BJ (cell line): ENCODE data around the gene TMEM235. TPM values are rescaled to one million over a fixed set of nuclear protein-coding genes. Genes with fewer than 3 reads are reported as not detected.

ENCODE experiments used
- CTCF ChIA-PET: fragments of 350-600 bp; formaldehyde crosslinking; extraction: SDS; loops from one replicate; lab custom pipeline; 2021; ENCODE audit warnings: antibody characterized with exemption, inconsistent platforms; lab: Yijun Ruan, JAX
- POLR2A ChIA-PET: fragments of 300-600 bp; sonication (Branson Sonifier 250); formaldehyde crosslinking; extraction: SDS; loops from one replicate; lab custom pipeline; 2021; ENCODE audit warnings: antibody characterized with exemption; lab: Charles Lee
- DNase-seq: peaks from one replicate; pipeline ENCODE4 v3.0.0-alpha.2; 2011; ENCODE audit warnings: low read depth
- H3K27me3 ChIP-seq: 2 replicates; pipeline ENCODE4 v1.6.0; 2011; ENCODE audit warnings: low read length; ENCODE audit not compliant: control insufficient read depth, insufficient read depth
- H3K36me3 ChIP-seq: 2 replicates; pipeline ENCODE4 v1.5.1; 2011; ENCODE audit warnings: low read length; ENCODE audit not compliant: control insufficient read depth, insufficient read depth
- H3K4me3 ChIP-seq: 2 replicates; pipeline ENCODE4 v1.5.1; 2011; ENCODE audit warnings: low read depth, mild to moderate bottlenecking, control low read depth, low read length
- polyA minus RNA-seq: library from RNA; depleted of rRNA, polyadenylated mRNA; stranded (reverse); fragments of >200 nt; gene quantifications from 2 replicates; pipeline ENCODE4 v1.2.3, GENCODE V29; 2011; rRNA and poly(A)+ RNA removed
- polyA plus RNA-seq: library from polyadenylated mRNA; depleted of rRNA; stranded (reverse); fragments of >200 nt; gene quantifications from 2 replicates; pipeline ENCODE4 v1.2.3, GENCODE V29; 2011; rRNA removed
- TF ChIP-seq, protein P1 (sequence below): IDR thresholded peaks from 2 replicates; pipeline ENCODE4 v1.5.1; 2011; ENCODE audit warnings: low read depth, mild to moderate bottlenecking, control low read depth, inconsistent platforms, low read length, moderate library complexity; ENCODE audit not compliant: insufficient read depth

The TMEM235 gene
- not detected in 2 replicates for polyA plus RNA-seq
- polyA minus RNA-seq, result not detected in 2 replicates

DNA sequence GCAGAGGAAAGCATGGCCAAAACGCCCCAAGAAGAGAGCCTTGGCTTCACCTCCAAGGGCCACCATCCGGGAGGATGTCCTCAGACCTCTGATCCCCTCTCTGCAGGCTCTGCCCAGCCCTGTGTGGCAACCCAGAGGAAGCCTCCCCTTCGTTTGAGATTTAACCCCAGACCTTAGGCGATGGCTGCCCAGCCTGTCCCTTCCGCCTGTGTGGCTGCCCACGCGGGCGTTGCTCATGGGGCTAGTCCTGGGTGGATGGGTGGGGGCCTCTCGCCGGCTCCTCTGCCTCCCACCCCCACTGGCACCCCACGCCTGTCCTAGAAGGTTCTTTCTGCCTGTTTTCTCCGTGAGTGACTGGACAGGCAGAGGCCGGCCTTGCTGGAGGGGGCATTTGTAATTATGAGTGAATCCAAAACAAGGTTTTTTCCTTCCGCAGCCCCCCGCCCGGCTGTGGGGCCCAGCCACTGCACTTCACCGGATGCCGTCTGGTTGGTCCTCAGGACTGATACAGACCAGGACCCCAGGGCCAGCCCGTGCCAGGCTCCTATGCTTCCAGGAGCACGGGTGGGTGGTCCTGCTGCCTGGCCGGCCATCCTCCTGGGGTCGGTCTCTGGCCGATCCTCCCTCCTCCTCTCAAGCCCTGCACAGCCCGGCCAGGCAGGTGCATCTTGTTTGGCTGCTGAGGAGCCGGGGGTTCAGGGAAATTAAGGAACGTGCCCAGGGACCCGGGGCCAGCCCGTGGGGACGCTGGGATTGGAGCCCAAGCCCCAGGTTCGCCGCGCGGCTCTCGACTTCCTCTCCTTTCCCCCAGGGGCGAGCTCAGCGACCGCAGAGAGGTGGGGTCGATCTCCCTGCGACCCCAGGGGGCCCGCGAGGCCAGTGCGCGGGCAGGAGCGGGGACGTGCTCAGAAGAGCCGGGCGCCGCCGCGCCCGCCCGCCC, at the start of gene TMEM235:
TSS of gene TMEM235 (plus strand) at position 636 of the 940 bp plus-strand sequence. CDS start 393 bp downstream, outside the sequence.
- POLR2A ChIA-PET, result no interaction called here
- TF ChIP-seq, protein P1, sequence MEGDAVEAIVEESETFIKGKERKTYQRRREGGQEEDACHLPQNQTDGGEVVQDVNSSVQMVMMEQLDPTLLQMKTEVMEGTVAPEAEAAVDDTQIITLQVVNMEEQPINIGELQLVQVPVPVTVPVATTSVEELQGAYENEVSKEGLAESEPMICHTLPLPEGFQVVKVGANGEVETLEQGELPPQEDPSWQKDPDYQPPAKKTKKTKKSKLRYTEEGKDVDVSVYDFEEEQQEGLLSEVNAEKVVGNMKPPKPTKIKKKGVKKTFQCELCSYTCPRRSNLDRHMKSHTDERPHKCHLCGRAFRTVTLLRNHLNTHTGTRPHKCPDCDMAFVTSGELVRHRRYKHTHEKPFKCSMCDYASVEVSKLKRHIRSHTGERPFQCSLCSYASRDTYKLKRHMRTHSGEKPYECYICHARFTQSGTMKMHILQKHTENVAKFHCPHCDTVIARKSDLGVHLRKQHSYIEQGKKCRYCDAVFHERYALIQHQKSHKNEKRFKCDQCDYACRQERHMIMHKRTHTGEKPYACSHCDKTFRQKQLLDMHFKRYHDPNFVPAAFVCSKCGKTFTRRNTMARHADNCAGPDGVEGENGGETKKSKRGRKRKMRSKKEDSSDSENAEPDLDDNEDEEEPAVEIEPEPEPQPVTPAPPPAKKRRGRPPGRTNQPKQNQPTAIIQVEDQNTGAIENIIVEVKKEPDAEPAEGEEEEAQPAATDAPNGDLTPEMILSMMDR, result no peak
- Histone ChIP-seq H3K4me3 (no peak within 1 kb of the TSS), H3K27me3 (peaks cover 28% of the 10 kb centered on the region), H3K36me3 (no peaks in the 10 kb centered on the region)
- CTCF ChIA-PET, result interaction anchor here (1.5 kb wide), 1 partner anchor 19 kb away, joined by 5 read pairs; no protein-coding TSS in a partner anchor
- DNase-seq, result no peak

DNA sequence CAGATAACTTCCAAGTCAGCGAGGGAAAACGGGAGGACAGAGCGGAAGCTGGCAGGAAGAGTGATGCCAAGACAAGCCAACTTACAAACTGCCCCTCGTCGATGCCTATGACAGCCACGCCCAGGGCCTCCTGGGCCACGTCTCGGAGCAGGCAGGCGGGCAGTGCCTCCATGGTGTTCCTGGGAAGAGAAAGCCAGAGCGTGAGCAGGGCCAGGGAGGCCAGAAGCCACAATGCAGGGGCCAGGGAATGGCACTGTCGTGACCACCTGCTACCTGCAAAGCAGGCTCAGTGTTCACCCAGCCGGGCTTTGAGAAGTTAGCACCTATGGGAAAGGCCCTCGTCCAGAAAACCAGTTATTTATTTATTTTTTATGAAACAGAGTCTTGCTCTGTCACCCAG, 48.9 kb upstream of the TMEM235 start:
- DNase-seq, result no peak
- no peak overlapping the region for H3K4me3 ChIP-seq
- no peaks in the 10 kb centered on the region for H3K27me3 ChIP-seq
- CTCF ChIA-PET, result interaction anchor here (1.5 kb wide), 1 partner anchor 70 kb away, joined by 4 read pairs; no protein-coding TSS in a partner anchor
- POLR2A ChIA-PET, result no interaction called here
- TF ChIP-seq, protein P1, result no peak
- H3K36me3 ChIP-seq, result no peaks in the 10 kb centered on the region

DNA sequence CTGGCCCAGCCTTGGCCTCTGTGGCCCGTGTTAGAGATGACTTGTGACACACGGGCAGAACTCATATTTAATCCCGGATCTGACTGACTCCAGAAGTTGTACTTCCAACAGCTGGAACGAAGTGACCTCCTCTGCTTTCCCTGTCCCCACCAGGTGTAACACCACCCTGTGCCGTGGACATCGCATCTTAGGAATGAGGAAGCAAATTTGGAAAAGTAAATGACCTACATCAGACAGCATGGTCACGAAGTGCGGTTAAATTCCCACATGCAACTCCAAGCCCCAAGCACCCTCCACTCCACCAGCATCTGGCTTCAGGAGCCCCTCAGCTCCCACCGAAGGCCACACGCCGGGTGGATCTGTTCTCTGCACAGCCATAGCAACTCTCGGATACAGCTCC, 47.5 kb upstream of the TMEM235 start:
- H3K36me3 ChIP-seq, result no peaks in the 10 kb centered on the region
- no peak for DNase-seq
- H3K27me3 ChIP-seq, result no peaks in the 10 kb centered on the region
- TF ChIP-seq, protein P1, result no peak
- POLR2A ChIA-PET, result no interaction called here
- H3K4me3 ChIP-seq, result no peak overlapping the region
- CTCF ChIA-PET, result interaction anchor here (0.7 to 3.7 kb wide), 3 partner anchors 8 to 71 kb away, joined by 3 to 35 read pairs (median 4); no protein-coding TSS in a partner anchor

DNA sequence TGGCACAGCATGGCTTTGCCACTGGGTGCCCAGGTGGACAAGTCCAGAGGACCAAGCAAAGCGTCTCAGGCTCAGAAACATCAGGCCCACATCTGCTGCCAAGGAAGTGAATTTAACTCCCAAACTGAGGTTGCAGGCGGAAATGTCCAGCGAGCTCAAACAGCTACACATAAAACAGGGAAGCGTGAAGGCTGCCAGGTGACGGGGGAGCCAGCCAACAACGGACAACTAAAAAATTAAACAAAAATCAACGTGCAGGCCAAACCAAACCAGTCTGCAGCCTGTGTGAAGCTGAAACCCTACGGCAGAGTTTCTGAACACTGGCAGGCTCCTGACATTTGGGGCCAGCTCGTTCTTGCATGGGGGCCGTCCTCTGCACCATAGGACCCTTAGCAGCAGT, 47.1 kb upstream of the TMEM235 start:
- H3K36me3 ChIP-seq, result no peaks in the 10 kb centered on the region
- POLR2A ChIA-PET, result no interaction called here
- DNase-seq, result no peak

More for the DNA sequence above, 47.1 kb upstream of the TMEM235 start:
- Histone ChIP-seq H3K4me3 (no peak overlapping the region), H3K27me3 (no peaks in the 10 kb centered on the region)
- CTCF ChIA-PET, result interaction anchor here (0.7 to 3.7 kb wide), 3 partner anchors 8 to 71 kb away, joined by 3 to 35 read pairs (median 4); no protein-coding TSS in a partner anchor
- TF ChIP-seq, protein P1, result no peak
